Mesothelial cell of epicardium (in vitro differentiated cells): ENCODE data around the gene KCNN1. TPM values are rescaled to one million over a fixed set of nuclear protein-coding genes. Genes with fewer than 3 reads are reported as not detected.

Source experiments
- DNase-seq, 2 experiments: peaks; one replicate each; pipeline ENCODE4 v3.0.0; 2021; ENCODE audit warnings: low spot score in 2 of 2; ENCODE audit not compliant: unreplicated experiment in 2 of 2
- H3K27ac Mint-ChIP-seq: 2 replicates; pipeline ENCODE4 v1.8.0; 2021; ENCODE audit warnings: mixed read lengths
- H3K27me3 Mint-ChIP-seq: 2 replicates; pipeline ENCODE4 v1.8.0; 2021; ENCODE audit warnings: low read depth, mixed read lengths
- H3K36me3 Mint-ChIP-seq: 2 replicates; pipeline ENCODE4 v1.8.0; 2021; ENCODE audit warnings: mixed read lengths
- H3K4me1 Mint-ChIP-seq: 2 replicates; pipeline ENCODE4 v1.8.0; 2021; ENCODE audit warnings: mixed read lengths
- H3K4me3 Mint-ChIP-seq: 2 replicates; pipeline ENCODE4 v1.8.0; 2021; ENCODE audit warnings: mild to moderate bottlenecking, moderate library complexity, mixed read lengths
- H3K9me3 Mint-ChIP-seq: 2 replicates; pipeline ENCODE4 v1.8.0; 2021; ENCODE audit warnings: mixed read lengths
- CTCF ChIP-seq: fragments of 200-600 bp; sonication (generic); IDR thresholded peaks from one replicate; pipeline ENCODE4 v1.5.0; 2021; ENCODE audit warnings: antibody characterized with exemption; ENCODE audit not compliant: unreplicated experiment
- total RNA-seq: library from RNA; stranded (reverse); gene quantifications from 3 replicates; pipeline ENCODE4 v1.2.1, GENCODE V29; 2021

Gene KCNN1
- total RNA-seq, 1 donor from 2014 or later: 20.3 TPM

GRCh38 chr19:17993076-17993813, 26.3 kb downstream of the KCNN1 start:
- no peaks in the 10 kb centered on the region for H3K4me1 Mint-ChIP-seq
- DNase-seq: no peak
- no peak overlapping the region for H3K27ac Mint-ChIP-seq
- TF ChIP-seq CTCF: no peak
- H3K4me3 Mint-ChIP-seq: no peak overlapping the region
- no peaks in the 10 kb centered on the region for H3K27me3 Mint-ChIP-seq
- H3K9me3 Mint-ChIP-seq: no peaks in the 10 kb centered on the region
- H3K36me3 Mint-ChIP-seq: peaks cover 6% of the 10 kb centered on the region

DNA sequence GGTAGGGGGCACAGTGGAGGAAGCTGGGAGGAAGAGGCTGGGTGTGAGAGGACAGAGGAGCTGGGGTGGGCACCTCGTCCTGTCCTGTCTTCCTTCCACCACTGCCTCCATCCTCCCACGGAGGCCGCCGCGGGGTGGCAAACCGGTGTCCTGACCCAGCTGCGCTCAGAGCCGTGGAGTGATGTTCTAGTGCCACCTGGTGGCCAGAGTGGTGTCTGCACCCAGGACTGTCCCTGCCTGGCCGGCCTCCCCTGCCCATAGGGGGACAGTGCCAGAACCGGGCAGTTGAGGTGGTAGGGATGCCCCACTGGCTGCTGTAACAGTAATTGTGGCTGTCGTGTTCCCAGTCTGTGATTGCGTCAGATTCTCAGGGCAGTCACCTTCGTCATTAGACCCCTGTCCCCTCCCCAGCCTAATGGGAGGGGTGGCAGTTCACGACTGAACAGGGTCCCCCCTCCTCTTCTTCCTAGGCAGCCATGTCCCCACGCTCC, 30.0 kb downstream of the KCNN1 start:
- TF ChIP-seq CTCF: peak; percentile 96
- DNase-seq: peak; percentile 75 to 94
- H3K27ac Mint-ChIP-seq: no peak overlapping the region
- no peak overlapping the region for H3K4me3 Mint-ChIP-seq
- no peaks in the 10 kb centered on the region for H3K9me3 Mint-ChIP-seq
- H3K36me3 Mint-ChIP-seq: peaks cover 4% of the 10 kb centered on the region
- H3K27me3 Mint-ChIP-seq: peaks cover 23% of the 10 kb centered on the region
- H3K4me1 Mint-ChIP-seq: peaks cover 2% of the 10 kb centered on the region

- Mint-ChIP-seq H3K9me3 (no peaks in the 10 kb centered on the region), H3K36me3 (peaks cover 4% of the 10 kb centered on the region), H3K4me1 (peaks cover 2% of the 10 kb centered on the region), H3K27me3 (peaks cover 36% of the 10 kb centered on the region), H3K4me3 (no peak overlapping the region), H3K27ac (no peak overlapping the region)
- no peak for DNase-seq
- peak; percentile 27 for TF ChIP-seq CTCF
Measured at GRCh38 chr19:17997969-17998826, 31.3 kb downstream of the KCNN1 start.

DNA sequence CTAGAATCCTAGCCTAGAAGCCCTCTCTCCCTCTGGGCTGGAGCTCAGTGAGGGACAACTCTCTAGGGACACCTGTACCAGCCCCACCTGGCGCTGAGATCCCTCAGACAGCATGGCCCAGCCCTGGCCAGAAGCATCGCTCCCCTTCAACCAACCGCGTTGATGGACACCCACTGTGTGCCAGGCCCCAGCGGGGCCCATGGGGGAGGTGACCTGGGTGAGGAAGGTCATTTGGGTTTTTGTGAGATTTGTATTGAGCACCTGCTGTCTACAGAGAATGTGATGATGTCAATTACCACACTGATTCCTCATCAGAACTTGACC, 31.9 kb downstream of the KCNN1 start:
- Mint-ChIP-seq H3K27ac (no peak overlapping the region), H3K36me3 (peaks cover 4% of the 10 kb centered on the region), H3K9me3 (no peaks in the 10 kb centered on the region), H3K27me3 (peaks cover 42% of the 10 kb centered on the region), H3K4me3 (no peak overlapping the region), H3K4me1 (peaks cover 2% of the 10 kb centered on the region)
- no peak for DNase-seq
- TF ChIP-seq CTCF: no peak

DNA sequence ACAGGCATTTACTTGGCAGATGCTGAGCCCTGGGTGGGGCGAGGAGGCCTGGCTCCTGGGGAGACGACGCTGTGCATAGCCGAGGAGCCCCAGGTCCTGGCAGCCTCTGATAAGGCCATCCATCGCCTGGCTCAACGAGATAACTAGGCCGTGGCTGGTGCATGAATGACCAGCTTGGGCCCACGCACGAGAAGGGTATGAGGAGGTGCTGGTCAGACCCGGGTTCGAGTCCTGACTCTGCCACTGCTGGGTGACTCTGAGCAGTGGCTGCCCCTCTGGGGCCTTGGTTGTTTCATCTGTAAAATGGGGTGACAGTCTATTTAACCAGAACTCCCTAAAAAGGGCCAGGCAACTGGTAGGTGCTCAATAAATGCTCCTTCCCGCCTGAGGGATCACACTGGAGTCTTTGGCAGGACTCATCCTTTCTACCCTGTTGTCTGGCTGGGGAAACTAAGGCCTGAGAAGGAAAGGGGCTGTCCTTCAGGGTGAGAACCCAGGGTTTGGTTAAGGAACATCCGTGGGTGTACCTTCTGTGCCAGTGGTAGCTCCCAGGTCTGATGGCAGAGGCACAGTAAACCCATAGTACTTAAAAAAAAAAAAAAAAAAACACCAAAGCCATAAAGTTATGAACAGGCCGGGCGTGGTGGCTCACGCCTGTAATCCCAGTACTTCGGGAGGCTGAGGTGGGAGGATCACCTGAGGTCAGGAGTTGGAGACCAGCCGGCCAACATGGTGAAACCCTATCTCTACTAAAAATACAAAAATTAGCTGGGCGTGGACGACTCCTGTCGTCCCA, 33.0 kb downstream of the KCNN1 start:
- peaks cover 43% of the 10 kb centered on the region for H3K27me3 Mint-ChIP-seq
- no peak for DNase-seq
- H3K36me3 Mint-ChIP-seq: peaks cover 4% of the 10 kb centered on the region
- H3K9me3 Mint-ChIP-seq: no peaks in the 10 kb centered on the region
- peaks cover 2% of the 10 kb centered on the region for H3K4me1 Mint-ChIP-seq
- no peak for TF ChIP-seq CTCF
- H3K27ac Mint-ChIP-seq: no peak overlapping the region
- H3K4me3 Mint-ChIP-seq: peak overlapping the region; percentile 58
